ENCODE data around the gene AP4B1.

AP4B1 gene

DNA sequence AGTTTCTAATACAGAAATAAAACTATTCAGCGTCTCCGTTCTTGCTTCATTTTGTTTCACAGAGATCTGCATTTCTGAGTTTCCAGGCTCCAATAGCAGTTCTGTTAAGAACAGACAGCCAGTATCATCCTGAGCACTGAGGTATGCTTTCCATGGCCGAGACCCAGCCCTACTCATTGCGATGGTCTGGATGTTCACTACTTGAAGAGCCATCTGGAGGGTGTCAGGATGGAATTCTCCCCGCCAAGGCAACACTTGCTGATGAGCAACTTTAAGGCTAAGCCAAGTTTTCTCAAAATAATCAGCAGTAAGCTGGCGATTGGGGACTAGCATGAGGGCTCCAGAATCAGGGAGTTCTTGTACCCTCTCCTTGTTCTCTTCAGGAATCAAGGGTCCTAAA is 9.5 kb downstream of the AP4B1 start (continued):
- TF ChIP-seq, protein P1, sequence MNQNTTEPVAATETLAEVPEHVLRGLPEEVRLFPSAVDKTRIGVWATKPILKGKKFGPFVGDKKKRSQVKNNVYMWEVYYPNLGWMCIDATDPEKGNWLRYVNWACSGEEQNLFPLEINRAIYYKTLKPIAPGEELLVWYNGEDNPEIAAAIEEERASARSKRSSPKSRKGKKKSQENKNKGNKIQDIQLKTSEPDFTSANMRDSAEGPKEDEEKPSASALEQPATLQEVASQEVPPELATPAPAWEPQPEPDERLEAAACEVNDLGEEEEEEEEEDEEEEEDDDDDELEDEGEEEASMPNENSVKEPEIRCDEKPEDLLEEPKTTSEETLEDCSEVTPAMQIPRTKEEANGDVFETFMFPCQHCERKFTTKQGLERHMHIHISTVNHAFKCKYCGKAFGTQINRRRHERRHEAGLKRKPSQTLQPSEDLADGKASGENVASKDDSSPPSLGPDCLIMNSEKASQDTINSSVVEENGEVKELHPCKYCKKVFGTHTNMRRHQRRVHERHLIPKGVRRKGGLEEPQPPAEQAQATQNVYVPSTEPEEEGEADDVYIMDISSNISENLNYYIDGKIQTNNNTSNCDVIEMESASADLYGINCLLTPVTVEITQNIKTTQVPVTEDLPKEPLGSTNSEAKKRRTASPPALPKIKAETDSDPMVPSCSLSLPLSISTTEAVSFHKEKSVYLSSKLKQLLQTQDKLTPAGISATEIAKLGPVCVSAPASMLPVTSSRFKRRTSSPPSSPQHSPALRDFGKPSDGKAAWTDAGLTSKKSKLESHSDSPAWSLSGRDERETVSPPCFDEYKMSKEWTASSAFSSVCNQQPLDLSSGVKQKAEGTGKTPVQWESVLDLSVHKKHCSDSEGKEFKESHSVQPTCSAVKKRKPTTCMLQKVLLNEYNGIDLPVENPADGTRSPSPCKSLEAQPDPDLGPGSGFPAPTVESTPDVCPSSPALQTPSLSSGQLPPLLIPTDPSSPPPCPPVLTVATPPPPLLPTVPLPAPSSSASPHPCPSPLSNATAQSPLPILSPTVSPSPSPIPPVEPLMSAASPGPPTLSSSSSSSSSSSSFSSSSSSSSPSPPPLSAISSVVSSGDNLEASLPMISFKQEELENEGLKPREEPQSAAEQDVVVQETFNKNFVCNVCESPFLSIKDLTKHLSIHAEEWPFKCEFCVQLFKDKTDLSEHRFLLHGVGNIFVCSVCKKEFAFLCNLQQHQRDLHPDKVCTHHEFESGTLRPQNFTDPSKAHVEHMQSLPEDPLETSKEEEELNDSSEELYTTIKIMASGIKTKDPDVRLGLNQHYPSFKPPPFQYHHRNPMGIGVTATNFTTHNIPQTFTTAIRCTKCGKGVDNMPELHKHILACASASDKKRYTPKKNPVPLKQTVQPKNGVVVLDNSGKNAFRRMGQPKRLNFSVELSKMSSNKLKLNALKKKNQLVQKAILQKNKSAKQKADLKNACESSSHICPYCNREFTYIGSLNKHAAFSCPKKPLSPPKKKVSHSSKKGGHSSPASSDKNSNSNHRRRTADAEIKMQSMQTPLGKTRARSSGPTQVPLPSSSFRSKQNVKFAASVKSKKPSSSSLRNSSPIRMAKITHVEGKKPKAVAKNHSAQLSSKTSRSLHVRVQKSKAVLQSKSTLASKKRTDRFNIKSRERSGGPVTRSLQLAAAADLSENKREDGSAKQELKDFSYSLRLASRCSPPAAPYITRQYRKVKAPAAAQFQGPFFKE (tag by site-specific recombination; IDR thresholded peaks at IDR 0.05; ENCODE audit: borderline replicate concordance), result no peak
- TF ChIP-seq, protein P2, sequence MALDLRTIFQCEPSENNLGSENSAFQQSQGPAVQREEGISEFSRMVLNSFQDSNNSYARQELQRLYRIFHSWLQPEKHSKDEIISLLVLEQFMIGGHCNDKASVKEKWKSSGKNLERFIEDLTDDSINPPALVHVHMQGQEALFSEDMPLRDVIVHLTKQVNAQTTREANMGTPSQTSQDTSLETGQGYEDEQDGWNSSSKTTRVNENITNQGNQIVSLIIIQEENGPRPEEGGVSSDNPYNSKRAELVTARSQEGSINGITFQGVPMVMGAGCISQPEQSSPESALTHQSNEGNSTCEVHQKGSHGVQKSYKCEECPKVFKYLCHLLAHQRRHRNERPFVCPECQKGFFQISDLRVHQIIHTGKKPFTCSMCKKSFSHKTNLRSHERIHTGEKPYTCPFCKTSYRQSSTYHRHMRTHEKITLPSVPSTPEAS (tag by site-specific recombination; IDR thresholded peaks at IDR 0.05), result no peak
- no peak for TF ChIP-seq MEIS1 (CRISPR knock-in tag; IDR thresholded peaks at IDR 0.05; ENCODE audit: borderline replicate concordance)

DNA sequence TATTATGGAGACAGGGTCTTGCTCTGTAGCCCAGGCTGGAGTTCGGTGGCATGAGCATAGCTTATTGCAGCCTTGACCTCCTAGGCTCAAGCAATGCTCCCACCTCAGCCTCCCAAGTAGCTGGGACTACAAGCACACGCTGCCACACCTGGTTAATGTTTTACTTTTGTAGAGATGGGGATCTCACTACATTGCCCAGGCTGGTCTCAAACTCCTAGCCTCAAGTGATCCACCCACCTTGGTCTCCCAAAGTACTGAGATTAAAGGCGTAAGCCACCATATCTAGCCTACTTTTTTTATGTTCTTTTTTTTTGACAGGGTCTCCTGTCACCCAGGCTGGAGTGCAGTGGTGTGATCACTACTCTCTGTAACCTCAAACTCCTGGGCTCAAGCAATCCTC is 11.3 kb downstream of the AP4B1 start:
- TF ChIP-seq ZFP69B (tag by site-specific recombination; IDR thresholded peaks at IDR 0.05) (no peak), ZNF121 (tag by site-specific recombination; IDR thresholded peaks at IDR 0.05) (peak; percentile 83)
- H3K4me1 ChIP-seq (ENCODE audit: control insufficient read depth, insufficient read depth, low read length), result no peaks in the 10 kb centered on the region
- no peak overlapping the region for H3K27ac ChIP-seq (ENCODE audit: extremely low read depth, low read depth, low read length)
- no peak overlapping the region for H3K4me3 ChIP-seq (ENCODE audit: low read depth, low read length)
- no peaks in the 10 kb centered on the region for H3K9me3 ChIP-seq (ENCODE audit: control insufficient read depth, insufficient read depth, low read depth, low read length)
- H3K36me3 ChIP-seq (ENCODE audit: control insufficient read depth in 2 of 2, insufficient read depth in 1 of 2, low read length in 2 of 2), result peaks cover 3 to 41% of the 10 kb centered on the region in 2 experiments
- ChIA-PET POLR2A (interaction anchor here (1.4 to 1.5 kb wide), 2 partner anchors 9 to 11 kb away, joined by 3 read pairs; partner anchors contain the start of genes AP4B1 and DCLRE1B), CTCF (interaction anchor here (0.6 kb wide), 1 partner anchor 37 kb away, joined by 3 read pairs; no protein-coding TSS in a partner anchor)

DNA sequence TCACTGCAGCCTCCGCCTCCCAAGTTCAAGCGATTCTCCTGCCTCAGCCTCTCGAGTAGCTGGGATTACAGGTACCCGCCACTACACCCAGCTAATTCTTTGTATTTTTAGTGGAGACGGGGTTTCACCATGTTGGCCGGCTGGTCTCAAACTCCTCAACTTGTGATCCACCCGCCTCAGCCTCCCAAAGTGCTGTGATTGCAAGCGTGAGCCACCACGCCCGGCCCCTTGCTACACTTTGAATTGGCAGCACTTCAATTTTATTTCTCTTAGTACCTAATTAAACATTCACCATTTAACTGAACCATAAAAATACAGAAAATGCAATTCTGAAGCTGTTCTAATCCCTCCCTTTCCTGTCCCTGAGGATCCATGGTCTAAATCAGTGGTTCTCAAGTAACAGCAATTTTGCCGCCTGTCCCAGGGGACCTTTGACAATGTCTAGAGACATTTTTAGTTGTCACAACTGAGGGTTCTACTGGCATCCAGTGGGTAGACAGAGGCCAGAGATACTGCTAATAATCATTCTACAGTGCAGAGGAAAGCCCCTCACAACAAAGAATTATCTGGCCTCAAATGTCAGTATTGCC is 12.9 kb downstream of the AP4B1 start:
- peaks cover 0 to 26% of the 10 kb centered on the region in 2 experiments; a peak in 2 of 3 replicates for H3K36me3 ChIP-seq (ENCODE audit: control insufficient read depth in 2 of 2, insufficient read depth in 1 of 2, low read length in 2 of 2)
- POLR2A ChIA-PET, result no interaction called here
- no peak for TF ChIP-seq SP2 (tag by site-specific recombination; IDR thresholded peaks at IDR 0.05)
- TF ChIP-seq ZNF350 (tag by site-specific recombination; IDR thresholded peaks at IDR 0.05), result no peak
- TF ChIP-seq OVOL3 (tag by site-specific recombination; IDR thresholded peaks at IDR 0.05), result no peak
- TF ChIP-seq ZNF391 (tag by site-specific recombination; IDR thresholded peaks at IDR 0.05; ENCODE audit: borderline replicate concordance, low read depth), result no peak
- no peak for TF ChIP-seq GFI1B (tag by site-specific recombination; IDR thresholded peaks at IDR 0.05)
- TF ChIP-seq ZNF354C (tag by site-specific recombination; IDR thresholded peaks at IDR 0.05; ENCODE audit: borderline replicate concordance, low read depth), result no peak
- TF ChIP-seq, protein P3, sequence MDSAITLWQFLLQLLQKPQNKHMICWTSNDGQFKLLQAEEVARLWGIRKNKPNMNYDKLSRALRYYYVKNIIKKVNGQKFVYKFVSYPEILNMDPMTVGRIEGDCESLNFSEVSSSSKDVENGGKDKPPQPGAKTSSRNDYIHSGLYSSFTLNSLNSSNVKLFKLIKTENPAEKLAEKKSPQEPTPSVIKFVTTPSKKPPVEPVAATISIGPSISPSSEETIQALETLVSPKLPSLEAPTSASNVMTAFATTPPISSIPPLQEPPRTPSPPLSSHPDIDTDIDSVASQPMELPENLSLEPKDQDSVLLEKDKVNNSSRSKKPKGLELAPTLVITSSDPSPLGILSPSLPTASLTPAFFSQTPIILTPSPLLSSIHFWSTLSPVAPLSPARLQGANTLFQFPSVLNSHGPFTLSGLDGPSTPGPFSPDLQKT (IDR thresholded peaks at IDR 0.05; ENCODE audit: borderline replicate concordance, low read depth, low read length), result no peak
- TF ChIP-seq, protein P4, sequence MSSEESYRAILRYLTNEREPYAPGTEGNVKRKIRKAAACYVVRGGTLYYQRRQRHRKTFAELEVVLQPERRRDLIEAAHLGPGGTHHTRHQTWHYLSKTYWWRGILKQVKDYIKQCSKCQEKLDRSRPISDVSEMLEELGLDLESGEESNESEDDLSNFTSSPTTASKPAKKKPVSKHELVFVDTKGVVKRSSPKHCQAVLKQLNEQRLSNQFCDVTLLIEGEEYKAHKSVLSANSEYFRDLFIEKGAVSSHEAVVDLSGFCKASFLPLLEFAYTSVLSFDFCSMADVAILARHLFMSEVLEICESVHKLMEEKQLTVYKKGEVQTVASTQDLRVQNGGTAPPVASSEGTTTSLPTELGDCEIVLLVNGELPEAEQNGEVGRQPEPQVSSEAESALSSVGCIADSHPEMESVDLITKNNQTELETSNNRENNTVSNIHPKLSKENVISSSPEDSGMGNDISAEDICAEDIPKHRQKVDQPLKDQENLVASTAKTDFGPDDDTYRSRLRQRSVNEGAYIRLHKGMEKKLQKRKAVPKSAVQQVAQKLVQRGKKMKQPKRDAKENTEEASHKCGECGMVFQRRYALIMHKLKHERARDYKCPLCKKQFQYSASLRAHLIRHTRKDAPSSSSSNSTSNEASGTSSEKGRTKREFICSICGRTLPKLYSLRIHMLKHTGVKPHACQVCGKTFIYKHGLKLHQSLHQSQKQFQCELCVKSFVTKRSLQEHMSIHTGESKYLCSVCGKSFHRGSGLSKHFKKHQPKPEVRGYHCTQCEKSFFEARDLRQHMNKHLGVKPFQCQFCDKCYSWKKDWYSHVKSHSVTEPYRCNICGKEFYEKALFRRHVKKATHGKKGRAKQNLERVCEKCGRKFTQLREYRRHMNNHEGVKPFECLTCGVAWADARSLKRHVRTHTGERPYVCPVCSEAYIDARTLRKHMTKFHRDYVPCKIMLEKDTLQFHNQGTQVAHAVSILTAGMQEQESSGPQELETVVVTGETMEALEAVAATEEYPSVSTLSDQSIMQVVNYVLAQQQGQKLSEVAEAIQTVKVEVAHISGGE (tag by site-specific recombination; conservative IDR thresholded peaks at IDR 0.05; ENCODE audit: low read depth), result no peak
- no peak for TF ChIP-seq ZNF843 (tag by site-specific recombination; IDR thresholded peaks at IDR 0.05)
- TF ChIP-seq ZNF707 (tag by site-specific recombination; IDR thresholded peaks at IDR 0.05), result no peak
- TF ChIP-seq ZNF549 (tag by site-specific recombination; IDR thresholded peaks at IDR 0.05), result no peak
- no peak overlapping the region for H3K27ac ChIP-seq (ENCODE audit: extremely low read depth, low read depth, low read length)
- CTCF ChIA-PET, result no interaction called here
- no peak overlapping the region for H3K4me3 ChIP-seq (ENCODE audit: low read depth, low read length)
- no peaks in the 10 kb centered on the region for H3K9me3 ChIP-seq (ENCODE audit: control insufficient read depth, insufficient read depth, low read depth, low read length)
- H3K4me1 ChIP-seq (ENCODE audit: control insufficient read depth, insufficient read depth, low read length), result no peaks in the 10 kb centered on the region
